HG02623 (cell line): ENCODE data around the gene ANXA6.
A peak's percentile ranks its signal among the peaks of the same experiment; 100 is the strongest.

ENCODE experiments used
- ATAC-seq: cut with Tn5 transposase; IDR thresholded peaks from one replicate; pipeline ENCODE4 v1.9.1; 2021; ENCODE audit warnings: moderate library complexity; ENCODE audit not compliant: unreplicated experiment

Gene ANXA6

GRCh38 chr5:151132963-151133362 is 24.6 kb downstream of the ANXA6 start:
- ATAC-seq: no peak

- ATAC-seq: no peak
Observed at GRCh38 chr5:151130922-151131891, 26.4 kb downstream of the ANXA6 start.

- no peak for ATAC-seq
Observed at GRCh38 chr5:151130235-151130921, 27.2 kb downstream of the ANXA6 start.

- ATAC-seq: no peak
Observed at GRCh38 chr5:151128817-151129216, 28.8 kb downstream of the ANXA6 start.

GRCh38 chr5:151127926-151128325 is 29.7 kb downstream of the ANXA6 start:
- ATAC-seq: no peak

GRCh38 chr5:151126199-151126645 is 31.4 kb downstream of the ANXA6 start:
- ATAC-seq: no peak

GRCh38 chr5:151125421-151125820 is 32.2 kb downstream of the ANXA6 start:
- no peak for ATAC-seq

GRCh38 chr5:151123897-151124751 is 33.5 kb downstream of the ANXA6 start:
- ATAC-seq: peak; percentile 79

GRCh38 chr5:151122828-151123227 is 34.8 kb downstream of the ANXA6 start:
- ATAC-seq: no peak

GRCh38 chr5:151121665-151122064 is 35.9 kb downstream of the ANXA6 start:
- no peak for ATAC-seq

- ATAC-seq: no peak
Observed at GRCh38 chr5:151121095-151121494, 36.5 kb downstream of the ANXA6 start.

GRCh38 chr5:151118913-151119575 is 38.5 kb downstream of the ANXA6 start:
- no peak for ATAC-seq

GRCh38 chr5:151115272-151115905 is 42.2 kb downstream of the ANXA6 start:
- peak; percentile 38 for ATAC-seq

- no peak for ATAC-seq
Observed at GRCh38 chr5:151113651-151114050, 43.9 kb downstream of the ANXA6 start.

GRCh38 chr5:151110992-151111391 is 46.6 kb downstream of the ANXA6 start:
- no peak for ATAC-seq

GRCh38 chr5:151110122-151110681 is 47.4 kb downstream of the ANXA6 start:
- ATAC-seq: peak; percentile 35

- no peak for ATAC-seq
Observed at GRCh38 chr5:151108566-151108965, 49.0 kb downstream of the ANXA6 start.

GRCh38 chr5:151107738-151108520 is 49.6 kb downstream of the ANXA6 start:
- no peak for ATAC-seq

- ATAC-seq: no peak
Observed at GRCh38 chr5:151107084-151107483, 50.5 kb downstream of the ANXA6 start.
